Activated T-helper 17 cell treated with anti-CD3 and anti-CD28 coated beads, Interleukin-2, amount 50 U/mL, for 72 hours (primary cell): ENCODE measurements around the gene FPR3. TPM values are rescaled to one million over a fixed set of nuclear protein-coding genes. Genes with fewer than 3 reads are reported as not detected.

ENCODE experiments used
- ATAC-seq: fragments of 150-1000 bp; cut with Tn5 transposase; replicated peaks from 2 replicates; pipeline ENCODE4 v1.10.0; 2021; ENCODE audit warnings: mild to moderate bottlenecking, moderate library complexity
- H3K27ac Mint-ChIP-seq: one replicate; pipeline ENCODE4 v1.8.0; 2022; ENCODE audit warnings: mixed read lengths
- H3K27me3 Mint-ChIP-seq: one replicate; pipeline ENCODE4 v1.8.0; 2022; ENCODE audit warnings: mixed read lengths
- H3K36me3 Mint-ChIP-seq: one replicate; pipeline ENCODE4 v1.8.0; 2022; ENCODE audit warnings: low read depth, mild to moderate bottlenecking, mixed read lengths
- H3K4me1 Mint-ChIP-seq: one replicate; pipeline ENCODE4 v1.8.0; 2022; ENCODE audit warnings: mixed read lengths
- H3K4me3 Mint-ChIP-seq: one replicate; pipeline ENCODE4 v1.8.0; 2022; ENCODE audit warnings: mild to moderate bottlenecking, mixed read lengths
- H3K9me3 Mint-ChIP-seq: one replicate; pipeline ENCODE4 v1.8.0; 2022; ENCODE audit warnings: mixed read lengths
- total RNA-seq, 2 donors: library from RNA; stranded (reverse); gene quantifications; one replicate each; pipeline ENCODE4 v1.2.3, GENCODE V29; 2022

The FPR3 gene
- total RNA-seq, 2 donors from 2014 or later: not detected

DNA sequence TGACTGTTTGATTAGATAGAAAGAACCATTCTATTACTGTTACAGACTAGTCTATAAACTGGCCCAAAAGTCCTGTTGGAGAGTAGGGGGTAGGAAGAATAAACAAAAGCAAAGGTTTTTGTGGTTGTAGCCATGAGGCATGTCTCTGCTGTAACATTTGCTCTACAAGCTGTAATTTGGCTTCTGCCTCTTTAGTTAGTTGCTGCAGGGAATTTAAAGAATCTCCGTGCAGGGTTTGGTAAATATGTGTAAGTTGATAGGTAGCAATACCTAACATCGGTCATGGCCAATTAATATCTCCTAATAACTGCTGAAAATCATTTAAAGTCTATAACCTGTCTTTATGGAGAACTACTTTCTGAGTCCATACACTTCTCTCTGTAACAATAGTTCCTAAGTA lies 13.0 kb downstream of the FPR3 start:
- no peak overlapping the region for H3K27ac Mint-ChIP-seq
- H3K27me3 Mint-ChIP-seq: peaks cover 5% of the 10 kb centered on the region
- H3K4me3 Mint-ChIP-seq: no peak overlapping the region
- H3K36me3 Mint-ChIP-seq: no peaks in the 10 kb centered on the region
- no peak for ATAC-seq
- H3K9me3 Mint-ChIP-seq: peaks cover 8% of the 10 kb centered on the region
- no peaks in the 10 kb centered on the region for H3K4me1 Mint-ChIP-seq

DNA sequence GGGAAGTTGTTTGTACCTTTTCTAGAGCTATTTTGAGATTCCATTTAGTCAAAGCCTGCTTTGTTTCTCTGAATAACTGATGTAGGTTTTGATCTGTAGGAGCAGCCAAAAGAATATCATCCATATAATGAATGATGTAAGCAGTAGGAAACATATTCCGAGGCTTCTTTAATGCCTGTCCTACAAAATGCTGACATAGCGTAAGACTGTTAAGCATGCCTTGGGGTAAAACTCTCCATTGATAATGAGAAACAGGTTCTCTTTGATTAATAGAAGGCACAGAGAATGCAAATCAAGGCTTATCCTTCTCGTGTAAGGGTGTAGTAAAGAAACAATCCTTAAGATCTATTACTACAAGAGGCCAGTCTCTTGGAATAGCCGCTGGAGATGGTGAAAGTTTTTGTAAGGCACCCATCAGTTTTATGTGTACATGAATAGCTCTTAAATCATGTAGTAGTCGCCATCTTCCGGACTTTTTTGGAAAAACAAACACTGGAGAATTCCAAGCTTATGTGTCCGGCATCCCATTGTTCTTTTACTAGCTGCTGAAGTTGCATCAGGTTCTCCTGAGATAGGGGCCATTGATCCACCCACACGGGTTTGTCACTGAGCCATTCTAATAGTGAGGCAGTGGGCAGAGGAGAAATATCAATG lies 13.5 kb downstream of the FPR3 start:
- Mint-ChIP-seq H3K4me1 (no peaks in the 10 kb centered on the region), H3K36me3 (no peaks in the 10 kb centered on the region), H3K27ac (no peak overlapping the region), H3K27me3 (peaks cover under 1% of the 10 kb centered on the region), H3K9me3 (peaks cover 8% of the 10 kb centered on the region), H3K4me3 (no peak overlapping the region)
- ATAC-seq: no peak

DNA sequence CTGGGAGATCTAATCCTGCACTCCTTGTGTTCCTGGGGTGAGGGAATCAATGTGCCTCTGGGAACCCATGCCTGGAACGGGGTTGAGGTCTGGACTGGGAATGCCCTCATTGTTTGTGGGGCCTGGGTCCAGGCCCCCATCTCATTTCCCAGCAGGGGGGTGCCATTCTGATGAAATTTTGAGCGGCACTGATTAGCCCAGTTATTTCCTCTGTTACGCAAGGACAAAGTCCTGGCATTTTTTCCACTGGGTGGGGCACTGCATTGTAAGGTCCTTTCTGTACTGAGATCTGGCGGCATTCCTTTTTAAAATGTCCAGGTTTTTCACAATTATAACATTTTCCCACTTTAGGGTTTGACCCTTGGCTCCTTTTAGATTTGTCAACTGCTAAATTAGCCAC lies 14.8 kb downstream of the FPR3 start:
- H3K36me3 Mint-ChIP-seq: no peaks in the 10 kb centered on the region
- H3K4me1 Mint-ChIP-seq: no peaks in the 10 kb centered on the region
- no peak overlapping the region for H3K27ac Mint-ChIP-seq
- ATAC-seq: no peak
- no peak overlapping the region for H3K4me3 Mint-ChIP-seq
- H3K27me3 Mint-ChIP-seq: no peaks in the 10 kb centered on the region
- H3K9me3 Mint-ChIP-seq: peaks cover 8% of the 10 kb centered on the region

DNA sequence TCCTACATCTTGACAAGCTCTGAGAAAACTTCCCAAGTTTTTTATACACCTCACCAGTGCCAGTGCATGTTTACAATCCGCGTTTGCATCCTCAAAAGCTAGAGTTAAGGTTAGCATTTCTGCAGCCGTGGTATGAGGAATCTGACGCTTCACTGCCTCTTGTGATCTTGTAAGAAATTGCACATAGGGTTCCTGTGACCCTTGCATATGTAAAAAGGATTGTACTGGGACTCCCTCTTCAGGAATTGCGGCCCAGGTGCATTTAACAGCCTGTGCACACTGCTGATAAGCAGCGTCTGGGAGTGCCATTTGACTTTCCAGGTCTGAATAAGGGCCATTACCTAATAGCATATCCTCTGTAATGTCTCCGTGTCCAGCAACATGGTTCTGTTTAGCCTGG lies 15.3 kb downstream of the FPR3 start:
- Mint-ChIP-seq H3K4me1 (no peaks in the 10 kb centered on the region), H3K4me3 (no peak overlapping the region), H3K9me3 (peaks cover 8% of the 10 kb centered on the region), H3K27ac (no peak overlapping the region), H3K36me3 (no peaks in the 10 kb centered on the region), H3K27me3 (no peaks in the 10 kb centered on the region)
- no peak for ATAC-seq

DNA sequence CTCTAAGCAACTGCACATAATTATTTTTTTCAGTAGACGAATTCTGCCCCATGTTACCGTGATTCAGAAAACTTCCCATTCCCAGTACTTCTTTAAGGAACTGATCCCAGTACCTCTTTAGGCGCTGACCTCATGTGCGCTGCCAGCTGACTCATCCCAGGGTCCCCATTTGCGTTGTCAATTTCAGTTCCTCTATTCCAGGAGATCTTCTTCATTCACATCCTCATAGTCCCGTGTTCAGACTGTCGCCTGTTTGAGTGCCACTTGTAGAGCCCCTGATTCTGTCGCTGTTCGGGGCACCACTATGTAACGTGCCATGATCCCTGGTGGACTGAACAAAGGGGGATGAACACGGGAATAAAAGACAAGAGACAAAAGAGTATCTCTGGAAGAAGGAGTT lies 16.4 kb downstream of the FPR3 start:
- no peaks in the 10 kb centered on the region for H3K27me3 Mint-ChIP-seq
- H3K36me3 Mint-ChIP-seq: no peaks in the 10 kb centered on the region
- peaks cover 8% of the 10 kb centered on the region for H3K9me3 Mint-ChIP-seq
- no peak overlapping the region for H3K4me3 Mint-ChIP-seq
- no peak overlapping the region for H3K27ac Mint-ChIP-seq
- no peaks in the 10 kb centered on the region for H3K4me1 Mint-ChIP-seq
- ATAC-seq: no peak

DNA sequence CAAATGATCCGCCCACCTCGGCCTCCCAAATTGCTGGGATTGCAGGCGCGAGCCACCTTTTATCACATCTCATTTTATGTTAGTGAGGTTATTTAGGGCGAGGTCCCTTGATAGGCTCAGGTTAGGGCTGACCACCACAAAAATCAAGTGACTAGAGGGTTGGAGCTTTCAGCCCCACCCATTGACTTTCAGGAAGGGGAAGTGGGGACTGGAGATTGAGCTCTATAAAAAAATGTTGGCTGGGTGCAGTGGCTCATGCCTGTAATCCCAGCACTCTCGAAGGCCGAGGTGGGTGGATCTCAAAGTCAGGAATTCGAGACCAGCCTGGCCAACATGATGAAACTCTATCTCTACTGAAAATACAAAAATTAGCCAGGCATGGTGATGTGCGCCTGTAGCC lies 20.1 kb downstream of the FPR3 start:
- no peaks in the 10 kb centered on the region for H3K27me3 Mint-ChIP-seq
- no peaks in the 10 kb centered on the region for H3K4me1 Mint-ChIP-seq
- no peak for ATAC-seq
- H3K9me3 Mint-ChIP-seq: peaks cover 15% of the 10 kb centered on the region
- no peaks in the 10 kb centered on the region for H3K36me3 Mint-ChIP-seq
- H3K27ac Mint-ChIP-seq: no peak overlapping the region
- H3K4me3 Mint-ChIP-seq: no peak overlapping the region

DNA sequence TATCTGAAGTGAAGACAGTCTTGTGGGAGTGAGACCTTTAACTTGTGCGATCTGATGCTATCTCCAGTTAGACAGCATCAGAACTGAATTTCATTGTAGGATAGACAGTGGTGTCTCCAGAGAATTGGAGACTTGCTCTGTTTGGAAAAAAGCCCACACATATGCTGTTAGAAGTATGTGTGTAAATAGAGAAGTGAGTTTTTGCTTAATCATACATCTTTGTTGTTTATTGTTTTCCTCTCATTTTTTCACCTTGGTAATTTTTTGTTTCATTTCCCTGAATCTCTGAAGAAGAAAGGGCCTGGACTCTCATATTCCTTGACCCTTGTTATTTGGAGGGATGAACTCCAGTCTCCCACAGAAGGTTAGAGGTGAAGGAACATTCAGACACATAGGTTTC lies 21.8 kb downstream of the FPR3 start:
- Mint-ChIP-seq H3K9me3 (peaks cover 16% of the 10 kb centered on the region), H3K4me3 (no peak overlapping the region), H3K27ac (no peak overlapping the region), H3K27me3 (no peaks in the 10 kb centered on the region), H3K36me3 (no peaks in the 10 kb centered on the region), H3K4me1 (no peaks in the 10 kb centered on the region)
- no peak for ATAC-seq

DNA sequence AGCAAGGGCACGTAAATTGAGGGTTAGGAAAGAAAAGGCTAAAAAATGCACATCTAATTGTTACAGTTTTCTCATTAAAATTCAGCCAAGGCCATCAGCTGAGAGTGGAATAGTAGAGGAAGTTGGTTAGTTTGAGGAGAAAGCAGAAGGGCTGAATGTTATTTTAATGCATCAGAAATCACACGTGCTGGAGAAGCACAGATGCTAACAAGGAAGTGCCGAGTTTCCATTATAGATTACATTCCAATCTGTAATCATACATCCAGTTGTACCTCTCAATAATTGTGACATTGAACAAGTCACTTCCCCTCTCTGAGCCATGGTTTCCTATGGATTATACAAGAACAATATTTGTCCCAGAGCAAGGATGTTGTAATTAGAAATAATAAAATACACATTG lies 25.1 kb downstream of the FPR3 start:
- Mint-ChIP-seq H3K9me3 (peaks cover 25% of the 10 kb centered on the region), H3K4me1 (no peaks in the 10 kb centered on the region), H3K4me3 (no peak overlapping the region), H3K36me3 (no peaks in the 10 kb centered on the region), H3K27ac (no peak overlapping the region), H3K27me3 (no peaks in the 10 kb centered on the region)
- ATAC-seq: no peak

DNA sequence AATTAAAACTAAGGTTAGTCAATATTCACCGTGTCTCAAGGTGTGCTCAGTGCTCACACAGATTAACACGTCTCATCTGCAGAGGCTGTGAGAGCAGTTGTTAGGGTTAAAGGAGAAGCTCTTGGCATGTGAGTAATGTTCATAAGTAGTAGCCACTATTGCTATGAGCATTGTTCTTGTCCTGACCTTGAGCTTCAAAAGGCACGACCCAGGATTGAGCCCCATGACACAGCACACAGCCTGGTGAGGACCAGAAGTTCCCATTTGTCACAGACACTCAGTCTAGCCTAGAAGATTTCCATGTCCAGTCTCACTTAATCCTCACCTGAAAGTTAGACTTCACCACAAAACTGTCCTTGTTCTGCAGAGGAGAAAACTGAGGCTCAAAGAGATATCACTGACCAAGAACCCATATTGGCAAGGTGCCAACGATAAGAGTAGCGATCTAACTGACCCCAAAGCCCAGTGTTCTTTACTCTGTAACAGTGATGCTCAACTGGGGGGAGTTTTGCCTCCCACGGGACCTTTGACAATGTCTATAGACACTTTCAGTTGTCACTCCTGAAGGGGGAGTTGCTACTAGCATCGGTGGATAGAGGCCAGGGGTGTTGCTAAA lies 26.0 kb downstream of the FPR3 start:
- no peaks in the 10 kb centered on the region for H3K27me3 Mint-ChIP-seq
- ATAC-seq: no peak
- no peak overlapping the region for H3K27ac Mint-ChIP-seq
- no peak overlapping the region for H3K4me3 Mint-ChIP-seq
- H3K9me3 Mint-ChIP-seq: peaks cover 25% of the 10 kb centered on the region
- H3K36me3 Mint-ChIP-seq: no peaks in the 10 kb centered on the region
- no peaks in the 10 kb centered on the region for H3K4me1 Mint-ChIP-seq

DNA sequence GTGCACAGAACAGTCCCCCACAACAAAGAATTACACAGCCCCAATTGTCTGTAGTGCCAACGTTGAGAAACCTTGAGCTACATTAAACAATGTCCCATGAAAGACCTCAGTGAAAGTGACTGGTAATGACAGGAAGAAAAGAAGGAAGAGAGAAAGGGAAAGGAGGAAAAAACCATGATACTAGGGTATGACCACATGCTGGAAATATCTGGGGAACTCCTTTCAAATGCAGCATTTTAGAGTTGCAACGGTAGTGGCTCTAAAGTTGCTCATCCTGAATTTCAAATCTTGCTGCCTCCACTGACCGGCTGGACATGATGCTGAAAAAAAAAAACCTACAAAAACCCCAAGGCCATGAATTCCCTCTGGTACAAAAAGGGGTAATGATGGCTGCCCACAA lies 26.5 kb downstream of the FPR3 start:
- Mint-ChIP-seq H3K4me3 (no peak overlapping the region), H3K4me1 (no peaks in the 10 kb centered on the region), H3K27ac (no peak overlapping the region), H3K27me3 (no peaks in the 10 kb centered on the region), H3K9me3 (peaks cover 25% of the 10 kb centered on the region), H3K36me3 (no peaks in the 10 kb centered on the region)
- ATAC-seq: no peak

DNA sequence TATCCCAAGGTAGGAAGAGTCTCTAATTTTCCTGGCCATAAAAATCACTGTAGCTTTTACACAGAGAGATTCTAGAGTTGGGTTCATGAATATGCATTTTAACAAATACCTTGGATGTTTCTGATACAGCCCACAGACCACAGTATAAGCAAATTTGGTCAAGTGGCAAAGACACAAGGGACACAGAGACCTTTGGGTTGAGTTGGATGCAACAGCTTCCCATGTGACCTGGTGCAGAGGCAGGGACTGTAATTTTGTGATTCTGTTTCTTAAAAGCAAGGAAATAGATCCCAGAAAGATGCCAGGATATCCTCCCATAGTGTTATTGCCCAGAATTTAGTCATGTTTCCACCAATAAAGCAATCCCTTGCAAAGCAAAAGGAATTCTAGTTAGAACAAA lies 27.0 kb downstream of the FPR3 start:
- H3K4me3 Mint-ChIP-seq: no peak overlapping the region
- no peaks in the 10 kb centered on the region for H3K4me1 Mint-ChIP-seq
- H3K36me3 Mint-ChIP-seq: no peaks in the 10 kb centered on the region
- no peak for ATAC-seq
- no peak overlapping the region for H3K27ac Mint-ChIP-seq
- H3K27me3 Mint-ChIP-seq: no peaks in the 10 kb centered on the region
- H3K9me3 Mint-ChIP-seq: peaks cover 25% of the 10 kb centered on the region

DNA sequence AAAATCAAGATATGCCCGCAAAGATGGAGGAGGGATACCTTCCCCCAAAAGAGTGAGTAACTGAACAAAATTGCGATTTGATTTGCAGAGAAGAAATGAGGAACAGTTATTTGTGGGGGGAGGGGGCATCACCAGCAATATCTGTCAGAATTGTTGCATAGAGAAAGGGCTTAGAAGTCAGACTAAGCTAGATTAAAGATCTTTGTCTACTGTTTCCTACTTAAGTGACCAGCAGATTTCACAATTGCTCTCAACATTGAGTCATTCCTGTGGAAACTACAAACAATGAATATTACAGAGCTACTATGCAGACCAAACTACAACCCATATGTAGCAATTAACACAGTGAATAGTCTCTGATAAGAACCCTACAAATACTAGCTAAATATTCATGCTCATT lies 27.4 kb downstream of the FPR3 start:
- peaks cover 25% of the 10 kb centered on the region for H3K9me3 Mint-ChIP-seq

DNA sequence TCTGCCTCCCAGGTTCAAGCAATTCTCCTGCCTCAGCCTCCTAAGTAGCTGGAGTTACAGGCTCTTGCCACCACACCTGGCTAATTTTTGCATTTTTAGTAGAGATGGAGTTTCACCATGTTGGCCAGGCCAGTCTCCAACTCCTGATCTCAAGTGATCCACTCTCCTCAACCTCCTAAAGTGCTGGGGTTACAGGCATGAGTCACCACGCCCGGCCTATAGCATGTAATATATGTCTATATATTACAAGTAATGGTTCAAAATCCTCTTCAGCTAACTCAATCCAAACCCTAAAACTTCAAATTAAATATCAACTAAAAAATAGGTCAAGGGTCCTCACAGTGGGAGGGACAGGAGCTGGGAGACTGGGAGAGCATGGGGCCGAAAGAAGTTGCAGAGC lies 28.0 kb downstream of the FPR3 start:
- Mint-ChIP-seq H3K9me3 (peaks cover 25% of the 10 kb centered on the region), H3K27ac (no peak overlapping the region), H3K4me3 (no peak overlapping the region), H3K4me1 (no peaks in the 10 kb centered on the region), H3K36me3 (no peaks in the 10 kb centered on the region), H3K27me3 (no peaks in the 10 kb centered on the region)
- no peak for ATAC-seq

More for the DNA sequence above, 27.4 kb downstream of the FPR3 start:
- H3K36me3 Mint-ChIP-seq: no peaks in the 10 kb centered on the region
- no peak for ATAC-seq
- no peaks in the 10 kb centered on the region for H3K4me1 Mint-ChIP-seq
- H3K27ac Mint-ChIP-seq: no peak overlapping the region
- no peak overlapping the region for H3K4me3 Mint-ChIP-seq
- no peaks in the 10 kb centered on the region for H3K27me3 Mint-ChIP-seq

DNA sequence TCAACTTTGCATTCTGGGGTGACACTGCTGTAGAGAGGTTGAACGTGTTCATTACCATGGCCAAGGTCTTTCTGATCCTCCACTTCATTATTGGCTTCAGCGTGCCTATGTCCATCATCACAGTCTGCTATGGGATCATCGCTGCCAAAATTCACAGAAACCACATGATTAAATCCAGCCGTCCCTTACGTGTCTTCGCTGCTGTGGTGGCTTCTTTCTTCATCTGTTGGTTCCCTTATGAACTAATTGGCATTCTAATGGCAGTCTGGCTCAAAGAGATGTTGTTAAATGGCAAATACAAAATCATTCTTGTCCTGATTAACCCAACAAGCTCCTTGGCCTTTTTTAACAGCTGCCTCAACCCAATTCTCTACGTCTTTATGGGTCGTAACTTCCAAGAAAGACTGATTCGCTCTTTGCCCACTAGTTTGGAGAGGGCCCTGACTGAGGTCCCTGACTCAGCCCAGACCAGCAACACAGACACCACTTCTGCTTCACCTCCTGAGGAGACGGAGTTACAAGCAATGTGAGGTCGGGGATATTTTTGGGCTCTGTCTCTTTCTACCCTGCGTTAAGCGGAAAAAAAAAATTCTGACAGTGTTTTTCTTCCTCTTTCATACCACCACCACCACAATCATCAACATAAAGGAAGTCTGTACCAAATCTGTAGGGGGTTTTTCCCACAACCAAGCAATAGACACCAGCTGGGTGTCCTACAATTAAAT lies 29.5 kb downstream of the FPR3 start:
- H3K4me3 Mint-ChIP-seq: no peak overlapping the region
- no peaks in the 10 kb centered on the region for H3K4me1 Mint-ChIP-seq
- ATAC-seq: no peak
- no peak overlapping the region for H3K27ac Mint-ChIP-seq
- H3K9me3 Mint-ChIP-seq: peaks cover 25% of the 10 kb centered on the region
- no peaks in the 10 kb centered on the region for H3K36me3 Mint-ChIP-seq
- no peaks in the 10 kb centered on the region for H3K27me3 Mint-ChIP-seq

DNA sequence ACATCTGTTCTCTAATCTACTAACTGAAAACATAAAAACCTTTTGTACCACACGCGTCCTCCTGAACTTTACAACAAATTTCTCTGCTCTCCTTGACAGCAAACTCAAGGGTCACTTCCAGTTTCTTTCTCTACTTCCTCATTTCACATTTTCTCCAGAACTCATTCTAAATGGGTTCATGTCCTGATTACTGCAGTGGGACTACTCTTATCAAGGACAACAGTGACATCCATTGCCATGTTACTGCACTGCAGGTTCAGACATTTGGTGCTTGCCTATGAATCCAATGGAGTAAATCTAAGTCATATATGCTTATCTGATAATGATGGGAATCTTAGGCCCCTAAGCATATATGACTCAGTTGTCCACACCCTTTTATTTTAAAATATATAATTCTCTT lies 35.3 kb downstream of the FPR3 start:
- ATAC-seq: no peak
- Mint-ChIP-seq H3K9me3 (peaks cover 22% of the 10 kb centered on the region), H3K36me3 (no peaks in the 10 kb centered on the region)

More for the DNA sequence above, 35.3 kb downstream of the FPR3 start:
- Mint-ChIP-seq H3K4me1 (no peaks in the 10 kb centered on the region), H3K27ac (no peak overlapping the region), H3K4me3 (no peak overlapping the region), H3K27me3 (no peaks in the 10 kb centered on the region)
